Osteoblast (primary cell): Measurements from ENCODE around the gene LPCAT3. TPM values are rescaled to one million over a fixed set of nuclear protein-coding genes. Genes with fewer than 3 reads are reported as not detected.

Experiments used
- DNase-seq: peaks from one replicate; pipeline ENCODE4 v3.0.0; 2011; ENCODE audit warnings: low spot score, mixed read lengths; ENCODE audit not compliant: insufficient read length; ENCODE audit errors: missing footprints
- H2AFZ ChIP-seq: 2 replicates; pipeline ENCODE4 v1.6.0; 2011; ENCODE audit warnings: mild to moderate bottlenecking, low read length
- H3K27ac ChIP-seq: 2 replicates; pipeline ENCODE4 v1.5.1; 2011; ENCODE audit warnings: mild to moderate bottlenecking, low read depth, low read length, moderate library complexity
- H3K27me3 ChIP-seq: 2 replicates; pipeline ENCODE4 v1.6.0; 2012; ENCODE audit warnings: mild to moderate bottlenecking, control low read depth, inconsistent platforms, low read length, moderate library complexity; ENCODE audit not compliant: insufficient read depth
- H3K36me3 ChIP-seq: 2 replicates; pipeline ENCODE4 v1.5.1; 2011; ENCODE audit warnings: mild to moderate bottlenecking, low read length, control low read depth, moderate library complexity; ENCODE audit not compliant: insufficient read depth
- H3K4me1 ChIP-seq: 2 replicates; pipeline ENCODE4 v1.5.1; 2011; ENCODE audit warnings: mild to moderate bottlenecking, low read length, control low read depth, moderate library complexity; ENCODE audit not compliant: insufficient read depth
- H3K4me2 ChIP-seq: 2 replicates; pipeline ENCODE4 v1.6.0; 2011; ENCODE audit warnings: mild to moderate bottlenecking, low read length; ENCODE audit not compliant: insufficient read depth
- H3K4me3 ChIP-seq: fragments of 200-600 bp; sonication (generic); 3 replicates; pipeline ENCODE4 v1.5.1; 2012; ENCODE audit warnings: mild to moderate bottlenecking, low read length, inconsistent platforms; ENCODE audit not compliant: insufficient read depth
- H3K79me2 ChIP-seq: 2 replicates; pipeline ENCODE4 v1.6.0; 2012; ENCODE audit warnings: mild to moderate bottlenecking, low read length, control low read depth, inconsistent platforms; ENCODE audit not compliant: insufficient read depth
- H3K9me3 ChIP-seq: 2 replicates; pipeline ENCODE4 v1.5.1; 2011; ENCODE audit warnings: low read depth, low read length, control low read depth
- H4K20me1 ChIP-seq: 2 replicates; pipeline ENCODE4 v1.6.0; 2012; ENCODE audit warnings: mild to moderate bottlenecking, low read length, control low read depth; ENCODE audit not compliant: insufficient read depth
- CTCF ChIP-seq: IDR thresholded peaks from 2 replicates; pipeline ENCODE4 v1.5.1; 2011; ENCODE audit warnings: mild to moderate bottlenecking, low read depth, low read length, moderate library complexity; ENCODE audit errors: extremely low read depth
- total RNA-seq: library from RNA; depleted of rRNA; stranded (reverse); fragments of >200 nt; gene quantifications from 2 replicates; pipeline ENCODE4 v1.2.3, GENCODE V29; 2012

Gene LPCAT3
- total RNA-seq, 1 donor: 20.3 TPM

- no peak overlapping the region for H3K4me3 ChIP-seq
- H3K27me3 ChIP-seq: no peaks in the 10 kb centered on the region
- no peak overlapping the region for H3K4me2 ChIP-seq
- no peak overlapping the region for H3K27ac ChIP-seq
- no peaks in the 10 kb centered on the region for H4K20me1 ChIP-seq
- H3K4me1 ChIP-seq: peaks cover 16% of the 10 kb centered on the region
- H2AFZ ChIP-seq: no peak overlapping the region
- no peaks in the 10 kb centered on the region for H3K9me3 ChIP-seq
- H3K79me2 ChIP-seq: no peaks in the 10 kb centered on the region
- TF ChIP-seq CTCF: no peak
- DNase-seq: no peak
- peaks cover 6% of the 10 kb centered on the region for H3K36me3 ChIP-seq
Measured at GRCh38 chr12:6959805-6960592, 58.3 kb downstream of the LPCAT3 start.

- H4K20me1 ChIP-seq: no peaks in the 10 kb centered on the region
- peaks cover 17% of the 10 kb centered on the region for H3K4me1 ChIP-seq
- no peak for DNase-seq
- H3K9me3 ChIP-seq: no peaks in the 10 kb centered on the region
- no peaks in the 10 kb centered on the region for H3K27me3 ChIP-seq
- no peak overlapping the region for H3K27ac ChIP-seq
- H2AFZ ChIP-seq: no peak overlapping the region
- H3K79me2 ChIP-seq: no peaks in the 10 kb centered on the region
- no peaks in the 10 kb centered on the region for H3K36me3 ChIP-seq
- TF ChIP-seq CTCF: no peak
- no peak overlapping the region for H3K4me2 ChIP-seq
- no peak overlapping the region for H3K4me3 ChIP-seq
Measured at GRCh38 chr12:6959058-6959804, 59.0 kb downstream of the LPCAT3 start.

- Histone ChIP-seq H3K79me2 (no peaks in the 10 kb centered on the region), H4K20me1 (no peaks in the 10 kb centered on the region), H2AFZ (no peak overlapping the region), H3K4me3 (no peak overlapping the region), H3K4me2 (no peak overlapping the region), H3K4me1 (peaks cover 22% of the 10 kb centered on the region), H3K9me3 (no peaks in the 10 kb centered on the region), H3K27me3 (no peaks in the 10 kb centered on the region), H3K27ac (no peak overlapping the region), H3K36me3 (no peaks in the 10 kb centered on the region)
- no peak for TF ChIP-seq CTCF
- DNase-seq: no peak
Measured at GRCh38 chr12:6958609-6959057, 59.6 kb downstream of the LPCAT3 start.
